Measurements from ENCODE around the gene TRIM41.

- TF ChIP-seq ZFP3 (CRISPR knock-in tag; IDR thresholded peaks at IDR 0.05) (no peak), TOX (CRISPR knock-in tag; IDR thresholded peaks at IDR 0.05; ENCODE audit: borderline replicate concordance) (no peak), PATZ1 (CRISPR knock-in tag; IDR thresholded peaks at IDR 0.05; ENCODE audit: borderline replicate concordance) (no peak), ZNF70 (CRISPR knock-in tag; IDR thresholded peaks at IDR 0.05) (no peak), ZNF8 (CRISPR knock-in tag; IDR thresholded peaks at IDR 0.05) (no peak), ZNF565 (CRISPR knock-in tag; conservative IDR thresholded peaks at IDR 0.05; ENCODE audit: low read depth) (no peak), ARNTL (CRISPR knock-in tag; IDR thresholded peaks at IDR 0.05; ENCODE audit: borderline replicate concordance, low read depth) (no peak), CREB5 (CRISPR knock-in tag; IDR thresholded peaks at IDR 0.05; ENCODE audit: low read depth) (no peak)
Measured at GRCh38 chr5:181189363-181189961, 33.6 kb upstream of the TRIM41 start.

Data from SK-N-SH treated with all-trans-retinoic acid at 6 μM for 48 hours (cell line).